Transverse colon (tissue), 4 donors: Measurements from ENCODE around the gene CNTFR. TPM values are rescaled to one million over a fixed set of nuclear protein-coding genes. Genes with fewer than 3 reads are reported as not detected.

Experiments
- DNase-seq: peaks from one replicate; pipeline ENCODE4 v3.0.0-alpha.2; 2019
- H3K27ac ChIP-seq, 4 donors: fragments of 200-600 bp; sonication (generic); 2 replicates each; pipeline ENCODE4 v1.5.1; 2016 to 2018; ENCODE audit warnings: inconsistent platforms in 4 of 4
- H3K27me3 ChIP-seq: fragments of 200-600 bp; sonication (generic); 2 replicates; pipeline ENCODE4 v1.5.1; 2017; ENCODE audit warnings: inconsistent platforms
- H3K36me3 ChIP-seq, 4 donors: fragments of 200-600 bp; sonication (generic); 2 replicates each; pipeline ENCODE4 v1.5.1; 2017 to 2019; ENCODE audit warnings: inconsistent platforms in 4 of 4
- H3K4me1 ChIP-seq, 4 donors: fragments of 200-600 bp; sonication (generic); 2 replicates each; pipeline ENCODE4 v1.5.1; 2017 to 2020; ENCODE audit warnings: inconsistent platforms in 4 of 4
- H3K4me3 ChIP-seq, 4 donors: fragments of 200-600 bp; sonication (generic); 1 replicate in 1 of 4; 2 replicates in 3 of 4; pipeline versions ENCODE4 v1.5.1 to v1.6.1; 2017 to 2019; ENCODE audit warnings: inconsistent platforms in 4 of 4
- H3K9me3 ChIP-seq, 2 donors: fragments of 200-600 bp; sonication (generic); 2 replicates each; pipeline ENCODE4 v1.5.1; 2017 to 2019; ENCODE audit warnings: inconsistent platforms in 2 of 2
- CTCF ChIP-seq, 5 experiments: fragments of 200-600 bp in 3 of 5; fragments of 450-650 bp in 2 of 5; sonication (generic) in 3 of 5; IDR thresholded peaks; 1 replicate in 2 of 5; 2 replicates in 3 of 5; pipeline ENCODE4 v1.5.1; 2016 to 2017; ENCODE audit warnings: antibody characterized with exemption in 5 of 5, inconsistent platforms in 3 of 5, mild to moderate bottlenecking in 2 of 5, moderate library complexity in 1 of 5
- EP300 ChIP-seq: sonication (generic); formaldehyde crosslinking; IDR thresholded peaks from one replicate; pipeline ENCODE4 v1.6.1; 2017; ENCODE audit warnings: antibody characterized with exemption, low read depth
- POLR2A ChIP-seq: fragments of 450-650 bp; IDR thresholded peaks from one replicate; pipeline ENCODE4 v1.6.1; 2016; ENCODE audit warnings: antibody characterized with exemption, mild to moderate bottlenecking, moderate library complexity
- POLR2AphosphoS5 ChIP-seq, 3 donors: sonication (generic); formaldehyde crosslinking; IDR thresholded peaks; one replicate each; pipeline ENCODE4 v1.6.1; 2016; ENCODE audit warnings: antibody characterized with exemption in 3 of 3
- WGBS, 2 donors: methylation state at CpG; one replicate each; pipeline ENCODE4 v1.1.5; 2018; ENCODE audit warnings: low coverage in 1 of 2; 5-methylcytosine and 5-hydroxymethylcytosine counted together
- in situ Hi-C, 4 donors: fragments of 200-750 bp; cut with MboI; loops; one replicate each; pipeline versions ENCODE4 v1.15.0 to v1.15.1; 2017; ENCODE audit warnings: low sequenced_read_pairs in 3 of 4, low pct_ligation_motif_present in 1 of 4, low pct_unique_long_range_greater_than_20kb in 1 of 4
- intact Hi-C: fragments of 100-400 bp; cut with DNase I; formaldehyde crosslinking; loops from one replicate; pipeline ENCODE4 v1.15.1; 2023; ENCODE audit warnings: low total_unique reads
- total RNA-seq, 4 donors: library from RNA; depleted of rRNA; stranded (reverse); fragments of >200 nt; gene quantifications; one replicate each; pipeline ENCODE4 v1.1.0, GENCODE V29; 2016

Gene CNTFR
- total RNA-seq, 4 donors from 2014 or later: 5.2 to 59.1 (median 6.8) TPM

- Histone ChIP-seq H3K4me1 (peaks cover 0 to 14% (median 2%) of the 10 kb centered on the region in 4 donors), H3K9me3 (no peaks in the 10 kb centered on the region), H3K27me3 (peaks cover 82% of the 10 kb centered on the region), H3K36me3 (no peaks in the 10 kb centered on the region), H3K4me3 (no peak overlapping the region), H3K27ac (no peak overlapping the region)
- intact Hi-C loops (loop anchor here (10.0 kb wide), 1 partner anchor 78 kb away; no protein-coding TSS in a partner anchor), in situ Hi-C loops (no loop called here)
- no peak for DNase-seq
- TF ChIP-seq CTCF (IDR thresholded peaks at IDR 0.05) (no peak), POLR2A (no peak), EP300 (no peak), POLR2AphosphoS5 (IDR thresholded peaks at IDR 0.05) (no peak)
- WGBS, 2 donors: 90% methylated on average over 5 of the region's 5 CpGs; no CpG with 5 or more reads in 1 of the 2 donors
Observed at GRCh38 chr9:34582787-34583186, 6.7 kb downstream of the CNTFR start.

- Histone ChIP-seq H3K9me3 (no peaks in the 10 kb centered on the region), H3K4me1 (peaks cover 0 to 28% (median 6%) of the 10 kb centered on the region in 4 donors), H3K36me3 (no peaks in the 10 kb centered on the region), H3K27ac (no peak overlapping the region), H3K4me3 (no peak overlapping the region), H3K27me3 (peaks cover 79% of the 10 kb centered on the region)
- WGBS, 2 donors: 47 to 73% methylated on average over 2 to 3 of the region's 3 CpGs
- in situ Hi-C loops: no loop called here
- intact Hi-C loops: loop anchor here (10.0 kb wide), 1 partner anchor 77 kb away; no protein-coding TSS in a partner anchor
- DNase-seq: no peak
- TF ChIP-seq CTCF (IDR thresholded peaks at IDR 0.05) (no peak), EP300 (no peak), POLR2AphosphoS5 (IDR thresholded peaks at IDR 0.05) (no peak), POLR2A (no peak)
Observed at GRCh38 chr9:34581318-34581717, 8.2 kb downstream of the CNTFR start.

GRCh38 chr9:34580358-34580757 lies 9.2 kb downstream of the CNTFR start:
- intact Hi-C loops: loop anchor here (10.0 kb wide), 1 partner anchor 76 kb away; no protein-coding TSS in a partner anchor
- Histone ChIP-seq H3K27ac (no peak overlapping the region), H3K4me3 (no peak overlapping the region), H3K27me3 (peaks cover 69% of the 10 kb centered on the region), H3K36me3 (no peaks in the 10 kb centered on the region), H3K9me3 (no peaks in the 10 kb centered on the region), H3K4me1 (peaks cover 0 to 35% (median 9%) of the 10 kb centered on the region in 4 donors)
- 81% methylated on average over 8 of the region's 8 CpGs; no CpG with 5 or more reads in 1 of the 2 donors for WGBS, 2 donors
- TF ChIP-seq CTCF (IDR thresholded peaks at IDR 0.05): no peak
- TF ChIP-seq POLR2A: no peak
- in situ Hi-C loops: no loop called here
- no peak for DNase-seq

- no peak for TF ChIP-seq CTCF (IDR thresholded peaks at IDR 0.05)
- Histone ChIP-seq H3K4me1 (peaks cover 0 to 35% (median 9%) of the 10 kb centered on the region in 4 donors), H3K4me3 (no peak overlapping the region), H3K27ac (no peak overlapping the region), H3K9me3 (no peaks in the 10 kb centered on the region), H3K36me3 (no peaks in the 10 kb centered on the region), H3K27me3 (peaks cover 64% of the 10 kb centered on the region)
- intact Hi-C loops: loop anchor here (10.0 kb wide), 1 partner anchor 75 kb away; no protein-coding TSS in a partner anchor
- WGBS, 2 donors: 83% methylated on average over 5 of the region's 5 CpGs; no CpG with 5 or more reads in 1 of the 2 donors
- in situ Hi-C loops: no loop called here
- no peak for DNase-seq
Observed at GRCh38 chr9:34579808-34580163, 9.7 kb downstream of the CNTFR start.
